ENCODE measurements around the gene CBFA2T3. TPM values are rescaled to one million over a fixed set of nuclear protein-coding genes. Genes with fewer than 3 reads are reported as not detected.
"Not testable (repeated sequence)": the region's sequence is repeated elsewhere in the genome, so short reads cannot be mapped to it uniquely, and the experiment has no call there.

The CBFA2T3 gene
- total RNA-seq = 11.0 TPM

GRCh38 chr16:88977018-88977811, at the start of gene CBFA2T3:
Gene CBFA2T3 (minus strand): TSS chr16:88977207. CDS start chr16:88976807, 400 bp downstream.
- ATAC-seq (peak; percentile 72), DNase-seq (ENCODE audit: low spot score) (peak; percentile 66)

DNA sequence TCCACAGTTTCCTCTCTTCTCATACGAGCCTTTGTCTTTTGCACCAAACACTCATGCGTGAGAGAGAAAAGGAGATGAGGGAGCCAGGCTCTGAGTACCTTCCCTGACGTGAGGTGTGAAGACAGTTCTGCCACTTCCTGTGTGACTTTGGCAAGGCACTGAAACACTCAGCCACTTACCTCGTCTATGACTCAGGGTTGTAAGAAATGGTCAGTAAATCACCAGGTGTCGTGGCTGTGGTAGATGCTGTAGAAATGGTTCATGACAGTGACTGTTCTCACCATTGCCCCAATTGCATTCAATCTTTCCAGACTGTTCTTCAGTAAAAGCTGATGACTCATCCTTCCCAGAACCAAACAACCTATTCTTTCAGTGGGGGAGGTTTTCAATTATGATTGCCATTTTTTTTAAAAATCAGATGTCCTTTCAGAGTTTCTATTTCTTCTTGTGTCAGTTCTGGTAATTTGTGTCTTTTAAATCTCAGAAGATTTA, 49.2 kb upstream of the CBFA2T3 start:
- ATAC-seq (no peak), DNase-seq (ENCODE audit: low spot score) (no peak)

DNA sequence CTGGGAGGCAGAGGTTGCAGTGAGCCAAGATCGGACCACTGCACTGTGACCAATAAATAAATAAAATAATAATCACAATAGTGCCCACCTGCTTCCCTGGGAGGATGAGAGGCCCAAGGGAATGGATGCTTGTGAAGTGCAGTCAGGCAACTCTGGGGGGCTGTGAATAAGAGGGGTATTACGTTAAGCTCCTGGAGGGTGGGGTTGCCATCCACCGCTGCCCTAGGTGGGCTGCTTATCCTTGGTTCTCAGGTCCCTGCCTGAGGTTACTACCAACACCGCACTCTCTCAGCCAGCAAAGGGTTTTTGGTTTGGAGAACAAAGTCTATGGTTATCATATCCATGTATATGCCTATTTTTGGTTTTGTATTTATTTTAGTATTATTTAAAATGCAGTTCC, 48.6 kb upstream of the CBFA2T3 start:
- DNase-seq (ENCODE audit: low spot score) (no peak), ATAC-seq (no peak)

- ATAC-seq = no peak
- no peak for DNase-seq (ENCODE audit: low spot score)
Observed at GRCh38 chr16:89024546-89025060, 47.6 kb upstream of the CBFA2T3 start.

DNA sequence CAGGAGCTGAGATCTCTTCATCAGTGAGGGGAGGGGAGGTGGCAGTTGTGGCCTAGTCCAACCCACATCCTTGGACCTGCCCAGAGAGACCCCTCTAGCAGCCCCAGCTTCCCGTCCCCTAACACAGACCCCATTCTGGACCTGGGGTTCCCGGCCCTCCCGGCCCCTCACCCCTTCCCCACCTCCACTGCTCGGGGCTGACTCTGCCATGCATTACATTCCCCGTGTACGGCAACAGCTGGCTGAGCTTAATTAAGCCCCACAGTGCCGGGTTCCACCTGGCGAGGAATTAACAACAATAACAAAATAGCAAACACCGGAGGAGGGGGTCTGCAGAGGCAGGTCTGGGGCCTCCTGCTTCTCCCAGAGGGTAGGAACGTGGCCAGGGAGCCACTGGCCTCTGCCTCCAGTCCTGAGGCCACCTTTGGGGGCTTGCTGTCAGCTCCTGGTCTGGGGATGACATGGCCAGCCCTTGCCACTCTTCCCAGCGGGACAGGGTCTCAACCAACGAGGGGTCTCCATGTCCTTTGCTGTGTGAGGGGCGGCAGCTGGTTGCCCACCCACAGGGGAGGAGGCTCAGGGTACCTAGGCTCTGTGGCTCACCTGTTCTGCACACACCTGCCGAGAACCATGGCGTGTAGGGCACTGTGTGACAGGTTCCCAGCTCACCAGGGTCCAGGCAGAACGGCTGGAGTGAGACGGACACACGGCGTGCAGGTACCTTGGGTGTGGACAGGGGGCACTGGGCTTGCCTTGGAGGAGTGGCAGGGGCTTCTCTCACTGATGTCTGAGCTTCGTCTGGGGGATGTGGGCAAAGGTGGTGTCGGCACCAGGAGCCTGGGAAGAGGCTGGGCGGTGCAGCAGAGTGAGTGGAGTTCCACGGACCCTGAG, 46.9 kb upstream of the CBFA2T3 start:
- DNase-seq (ENCODE audit: low spot score) (no peak), ATAC-seq (no peak)

DNA sequence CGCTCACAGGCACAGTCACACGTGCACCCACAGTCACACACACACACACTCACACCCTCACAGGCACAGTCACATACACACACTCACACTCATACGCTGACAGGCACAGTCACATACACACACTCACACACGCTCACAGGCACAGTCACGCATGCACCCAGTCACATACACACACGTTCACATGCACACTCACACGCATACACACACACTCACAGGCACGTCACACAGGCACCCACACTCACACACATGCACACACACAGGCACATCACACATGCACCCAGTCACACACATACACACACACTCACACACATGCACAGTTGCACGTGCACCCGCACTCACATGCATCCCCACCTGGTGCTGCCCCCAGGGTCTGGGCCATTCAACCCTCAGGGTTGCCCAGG, 46.1 kb upstream of the CBFA2T3 start:
- no peak for DNase-seq (ENCODE audit: low spot score)

DNA sequence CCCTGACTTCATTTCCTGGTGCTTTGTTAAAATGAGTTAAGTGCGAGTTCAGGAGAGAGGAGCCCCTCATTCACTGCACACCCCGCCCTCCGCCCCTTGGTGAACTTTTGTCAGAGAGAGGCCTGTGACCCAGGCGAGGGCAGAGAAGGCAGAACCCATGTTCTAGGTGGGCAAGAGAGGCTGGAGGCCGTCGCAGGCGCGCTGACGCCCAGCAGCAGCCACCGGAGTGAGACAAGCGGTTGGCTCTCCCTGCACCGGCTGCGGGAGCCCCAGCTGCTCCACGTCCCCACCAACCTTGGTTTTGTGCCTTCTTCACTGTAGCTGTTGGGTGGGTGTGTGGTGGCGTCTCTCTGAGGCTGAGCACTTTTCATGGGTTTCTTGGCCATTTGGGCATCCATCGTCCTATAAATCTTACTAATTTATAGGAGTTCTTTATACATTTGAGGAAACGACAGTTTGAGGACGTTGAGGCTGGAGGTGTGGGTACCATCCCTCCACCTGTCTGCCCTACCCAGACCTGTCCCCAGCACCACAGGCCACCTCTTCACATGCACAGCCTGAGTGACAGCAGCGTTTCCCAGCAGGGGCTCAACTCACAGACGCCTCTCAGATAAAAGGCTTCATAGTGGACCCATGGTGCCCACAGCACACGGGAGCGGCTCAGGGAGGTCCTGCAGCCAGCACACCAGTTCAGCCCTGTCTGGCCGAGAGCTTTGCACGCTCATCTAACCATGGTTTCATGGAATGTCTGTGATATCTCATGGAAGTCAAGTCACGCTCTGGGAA, 45.2 kb upstream of the CBFA2T3 start:
- DNase-seq (ENCODE audit: low spot score) = no peak
- no peak for ATAC-seq

More for the DNA sequence above, 46.1 kb upstream of the CBFA2T3 start:
- ATAC-seq = no peak

- DNase-seq (ENCODE audit: low spot score) (no peak), ATAC-seq (no peak)
Observed at GRCh38 chr16:89020925-89021595, 44.1 kb upstream of the CBFA2T3 start.

DNA sequence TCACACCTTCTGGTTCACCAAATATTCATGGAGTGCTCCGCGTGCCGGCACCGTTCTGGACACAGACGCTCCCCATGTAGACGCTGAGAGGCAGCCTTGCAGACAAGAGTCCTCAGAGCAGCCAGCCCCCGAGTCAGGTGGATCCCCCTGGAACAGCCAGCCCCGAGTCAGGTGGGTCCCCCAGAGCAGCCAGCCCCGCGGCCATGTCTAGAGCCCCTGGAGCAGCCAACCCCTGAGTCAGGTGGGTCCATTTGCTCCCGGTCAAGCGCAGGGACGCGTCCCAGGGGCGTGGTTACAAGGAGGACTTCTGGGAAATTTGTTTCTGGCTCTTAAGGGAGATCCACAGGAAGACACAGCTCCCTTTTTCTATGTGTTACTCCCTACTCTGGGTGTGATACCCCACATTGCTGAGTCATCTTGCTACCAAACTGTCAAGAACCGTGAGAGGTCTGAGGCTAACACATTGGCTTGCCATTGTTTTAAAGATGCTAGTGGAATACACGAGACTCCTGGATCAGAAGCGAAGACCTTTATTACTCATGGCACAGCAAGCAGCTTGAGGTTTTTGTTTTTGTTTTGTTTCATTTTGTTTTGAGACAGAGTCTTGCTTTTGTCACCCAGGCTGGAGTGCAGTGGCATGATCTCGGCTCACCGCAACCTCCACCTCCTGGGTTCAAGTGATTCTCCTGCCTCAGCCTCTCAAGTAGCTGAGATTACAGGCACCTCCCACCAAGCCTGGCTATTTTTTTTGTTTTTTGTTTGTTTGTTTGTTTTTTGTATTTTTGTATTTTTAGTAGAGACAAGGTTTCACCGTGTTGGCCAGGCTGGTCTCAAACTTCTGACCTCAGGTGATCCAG, 43.3 kb upstream of the CBFA2T3 start:
- no peak for DNase-seq (ENCODE audit: low spot score)
- no peak for ATAC-seq

DNA sequence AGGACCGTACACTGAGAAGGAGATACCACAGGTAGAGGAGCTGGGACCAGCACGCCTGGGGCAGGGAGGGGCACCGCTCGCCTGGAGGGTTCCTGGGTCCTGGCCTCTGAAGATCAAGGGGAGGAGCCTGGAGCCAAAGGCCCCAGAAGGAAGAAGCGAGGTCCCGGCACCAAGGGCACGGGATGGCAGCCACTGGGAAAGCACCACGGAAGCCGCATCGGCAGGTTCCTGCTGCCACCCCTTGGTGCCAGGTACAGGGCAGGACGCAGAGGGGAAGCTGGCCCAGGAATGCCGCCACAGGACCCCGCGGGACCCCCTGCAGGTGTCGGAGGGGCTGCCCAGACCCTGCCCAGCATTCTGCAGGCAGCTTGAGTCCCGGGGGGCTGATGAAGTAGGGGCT, 42.5 kb upstream of the CBFA2T3 start:
- ATAC-seq (no peak), DNase-seq (ENCODE audit: low spot score) (no peak)

DNA sequence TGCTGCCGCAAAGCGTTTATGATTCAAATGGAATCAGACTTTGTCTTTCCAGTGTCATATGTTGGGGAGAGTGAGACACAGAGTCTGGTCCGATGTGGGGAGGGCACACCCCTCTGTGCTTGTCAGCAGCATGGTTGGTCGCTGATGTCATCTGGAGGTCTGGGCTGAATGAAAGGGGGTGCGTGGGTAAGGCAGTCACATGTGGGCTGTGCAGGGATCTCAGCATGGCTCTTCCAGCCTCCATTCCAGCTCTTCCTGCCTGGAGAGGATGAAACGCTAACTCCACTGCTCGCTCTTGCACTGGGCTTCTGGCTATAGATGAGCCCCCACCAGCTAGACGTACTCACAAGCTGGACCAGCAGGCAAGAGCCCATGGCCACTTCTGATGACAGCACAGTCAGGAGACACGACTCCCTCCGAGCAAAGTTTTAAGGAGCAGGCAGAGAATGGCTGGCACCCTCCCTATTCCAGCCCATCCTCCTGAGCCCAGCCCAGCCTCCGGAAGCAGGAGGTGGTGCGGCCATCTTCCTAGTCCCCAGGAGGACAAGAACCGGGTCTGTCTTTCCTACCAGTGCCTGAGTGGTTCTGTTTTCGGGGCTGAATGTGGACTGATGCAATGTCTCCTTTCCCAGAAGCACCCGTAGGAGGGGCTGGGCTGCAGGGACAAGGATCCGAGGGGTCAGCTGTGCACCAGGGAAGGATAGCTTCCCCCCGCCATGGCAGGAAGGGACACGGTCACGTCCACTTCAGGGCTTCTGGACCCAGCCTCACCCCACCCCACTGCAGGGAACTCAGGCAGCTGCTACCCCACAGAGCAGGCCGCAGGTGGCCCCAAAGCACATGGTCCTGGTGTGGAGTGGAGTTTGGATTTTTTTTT, 41.5 kb upstream of the CBFA2T3 start:
- no peak for ATAC-seq

DNA sequence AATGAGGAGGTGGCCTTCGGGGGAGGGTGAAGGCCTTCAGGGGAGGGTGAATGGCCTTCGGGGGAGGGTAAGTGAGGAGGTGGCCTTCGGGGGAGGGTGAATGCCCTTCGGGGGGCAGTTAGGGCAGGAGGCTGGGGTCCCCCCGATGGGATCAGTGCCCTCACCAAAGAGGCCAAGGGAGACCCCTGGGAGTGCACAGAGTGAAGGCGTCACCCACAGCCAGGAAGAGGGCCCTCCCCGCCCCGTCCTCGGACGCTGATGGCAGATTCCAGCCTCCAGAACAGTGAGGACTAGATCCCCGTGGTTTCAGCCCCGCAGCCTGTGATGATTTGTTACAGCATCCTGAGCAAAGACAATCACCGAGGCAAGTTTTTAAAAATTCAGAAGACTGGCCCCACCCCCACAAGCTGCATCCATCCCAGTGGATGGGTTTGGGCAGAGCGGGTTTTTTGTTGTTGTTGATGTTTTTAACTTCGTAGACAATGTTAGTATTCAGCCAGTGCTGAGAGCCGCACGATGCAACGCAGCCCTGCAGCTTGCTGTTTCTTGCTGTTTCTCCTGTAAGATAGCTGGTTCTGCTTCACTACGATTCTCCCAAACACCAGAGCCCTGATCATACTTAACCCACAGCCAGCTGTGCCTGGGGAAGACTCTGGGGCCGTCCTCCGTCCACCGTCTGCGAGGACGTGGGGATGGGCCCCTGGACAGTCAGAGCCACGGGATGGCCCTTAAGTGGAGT, 40.7 kb upstream of the CBFA2T3 start:
- ATAC-seq = no peak
- DNase-seq (ENCODE audit: low spot score) = no peak

More for the DNA sequence above, 41.5 kb upstream of the CBFA2T3 start:
- DNase-seq (ENCODE audit: low spot score) = no peak

- not testable (repeated sequence) for DNase-seq (ENCODE audit: low spot score); ATAC-seq
Observed at GRCh38 chr16:89016561-89016960, 39.6 kb upstream of the CBFA2T3 start.

GRCh38 chr16:89015271-89015859, 38.4 kb upstream of the CBFA2T3 start:
- no peak for DNase-seq (ENCODE audit: low spot score)

GRCh38 chr16:89014403-89015230, 37.6 kb upstream of the CBFA2T3 start:
- ATAC-seq = no peak

More at GRCh38 chr16:89015271-89015859, 38.4 kb upstream of the CBFA2T3 start:
- ATAC-seq = no peak

More at GRCh38 chr16:89014403-89015230, 37.6 kb upstream of the CBFA2T3 start:
- DNase-seq (ENCODE audit: low spot score) = no peak
